ENCODE measurements around the gene CD320. TPM values are rescaled to one million over a fixed set of nuclear protein-coding genes. Genes with fewer than 3 reads are reported as not detected.

CD320 gene
- total and polyA plus RNA-seq, 10 of the 15 experiments (the other 5 are each of a cell fraction or from before 2014, with no cell fraction given), result 1.1 to 134 (median 46.5) TPM

DNA sequence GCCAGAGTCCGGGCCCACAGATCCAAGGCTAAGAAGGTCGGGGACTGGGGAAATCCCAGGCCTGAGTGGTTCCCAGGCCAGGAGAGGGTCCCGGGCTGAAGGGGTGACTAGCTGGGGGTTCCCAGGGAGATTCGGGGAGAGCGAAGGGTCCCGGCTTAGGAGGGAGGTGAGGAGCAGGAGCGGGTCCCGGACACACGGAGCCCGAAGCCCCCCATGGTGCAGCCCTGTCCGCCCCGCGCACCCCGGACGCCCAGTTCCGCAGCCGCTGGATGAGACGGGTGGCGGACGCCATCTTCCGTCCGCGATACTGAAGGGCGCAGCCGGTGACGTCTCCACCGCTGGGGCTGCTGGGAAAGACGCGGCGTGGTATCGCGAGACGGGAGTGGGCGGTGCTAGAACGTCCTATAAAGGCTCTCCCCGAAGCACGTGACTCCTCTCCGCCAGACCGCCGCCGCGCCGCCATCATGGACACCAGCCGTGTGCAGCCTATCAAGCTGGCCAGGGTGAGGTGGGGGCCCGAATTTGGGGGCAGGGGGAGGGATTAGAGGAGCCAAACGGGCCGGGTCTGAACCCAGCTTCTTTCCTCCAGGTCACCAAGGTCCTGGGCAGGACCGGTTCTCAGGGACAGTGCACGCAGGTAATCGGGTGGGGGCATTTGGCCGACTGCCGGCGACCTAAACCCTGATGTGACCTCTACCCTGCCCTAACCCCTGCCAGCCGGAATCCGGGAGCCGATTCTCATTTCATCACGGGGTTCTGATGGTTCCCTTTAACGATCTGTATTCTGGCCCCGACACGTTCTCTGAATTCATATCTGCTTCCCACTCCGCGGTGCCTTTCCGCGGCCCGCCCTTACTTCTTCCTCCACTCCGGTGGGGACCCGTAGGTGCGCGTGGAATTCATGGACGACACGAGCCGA, 13.2 kb upstream of the CD320 start, which contains the start of the genes NDUFA7 and RPS28 (continued):
- TF ChIP-seq YBX1 (IDR thresholded peaks at IDR 0.05) (no peak), BMI1 (IDR thresholded peaks at IDR 0.05; ENCODE audit: borderline replicate concordance) (no peak), ESRRA (IDR thresholded peaks at IDR 0.05; ENCODE audit: low read length) (0 out of 2 replicates have a peak, but pooled peaks have one; percentile 50), SP1 (IDR thresholded peaks at IDR 0.05; ENCODE audit: low read depth, low read length) (peak; percentile 80), SREBF1 (IDR thresholded peaks at IDR 0.05; ENCODE audit: low read length) (no peak), ATF7 (IDR thresholded peaks at IDR 0.05; ENCODE audit: low read depth) (peak; percentile 85), FOS (IDR thresholded peaks at IDR 0.05; ENCODE audit: borderline replicate concordance, extremely low read depth, insufficient read length) (no peak), BCL11A (IDR thresholded peaks at IDR 0.05; ENCODE audit: low read depth, low read length) (no peak), BHLHE40 (IDR thresholded peaks at IDR 0.05; ENCODE audit: borderline replicate concordance in 1 of 2, low read depth in 2 of 2, low read length in 1 of 2) (peak; percentile 93 to 98), RELA (IDR thresholded peaks at IDR 0.05; ENCODE audit: borderline replicate concordance, partially characterized antibody) (peak; percentile 85), HCFC1 (IDR thresholded peaks at IDR 0.05; ENCODE audit: low read length) (peak; percentile 81), KAT2A (conservative IDR thresholded peaks at IDR 0.05; ENCODE audit: control insufficient read depth, low read depth, low read length) (no peak), MEF2B (IDR thresholded peaks at IDR 0.05; ENCODE audit: partially characterized antibody, poor library complexity, severe bottlenecking) (peak; percentile 41), SRF (IDR thresholded peaks at IDR 0.05; ENCODE audit: low read depth in 2 of 2, low read length in 2 of 2) (peak in 1 of 2 experiments; percentile 67; a peak in 1 of 4 replicates)
- TF ChIP-seq, protein P1, sequence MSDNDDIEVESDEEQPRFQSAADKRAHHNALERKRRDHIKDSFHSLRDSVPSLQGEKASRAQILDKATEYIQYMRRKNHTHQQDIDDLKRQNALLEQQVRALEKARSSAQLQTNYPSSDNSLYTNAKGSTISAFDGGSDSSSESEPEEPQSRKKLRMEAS (IDR thresholded peaks at IDR 0.05; ENCODE audit: low read depth, low read length), result peak; percentile 38; the same call in 1 of the 2 replicates
- TF ChIP-seq, protein P2, sequence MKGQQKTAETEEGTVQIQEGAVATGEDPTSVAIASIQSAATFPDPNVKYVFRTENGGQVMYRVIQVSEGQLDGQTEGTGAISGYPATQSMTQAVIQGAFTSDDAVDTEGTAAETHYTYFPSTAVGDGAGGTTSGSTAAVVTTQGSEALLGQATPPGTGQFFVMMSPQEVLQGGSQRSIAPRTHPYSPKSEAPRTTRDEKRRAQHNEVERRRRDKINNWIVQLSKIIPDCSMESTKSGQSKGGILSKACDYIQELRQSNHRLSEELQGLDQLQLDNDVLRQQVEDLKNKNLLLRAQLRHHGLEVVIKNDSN (IDR thresholded peaks at IDR 0.05; ENCODE audit: borderline replicate concordance, extremely low read length, insufficient read depth, low read depth, low read length), result peak; percentile 86
- TF ChIP-seq, protein P3, sequence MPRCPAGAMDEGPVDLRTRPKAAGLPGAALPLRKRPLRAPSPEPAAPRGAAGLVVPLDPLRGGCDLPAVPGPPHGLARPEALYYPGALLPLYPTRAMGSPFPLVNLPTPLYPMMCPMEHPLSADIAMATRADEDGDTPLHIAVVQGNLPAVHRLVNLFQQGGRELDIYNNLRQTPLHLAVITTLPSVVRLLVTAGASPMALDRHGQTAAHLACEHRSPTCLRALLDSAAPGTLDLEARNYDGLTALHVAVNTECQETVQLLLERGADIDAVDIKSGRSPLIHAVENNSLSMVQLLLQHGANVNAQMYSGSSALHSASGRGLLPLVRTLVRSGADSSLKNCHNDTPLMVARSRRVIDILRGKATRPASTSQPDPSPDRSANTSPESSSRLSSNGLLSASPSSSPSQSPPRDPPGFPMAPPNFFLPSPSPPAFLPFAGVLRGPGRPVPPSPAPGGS (IDR thresholded peaks at IDR 0.05; ENCODE audit: borderline replicate concordance, insufficient read depth, low read depth, low read length, poor library complexity, severe bottlenecking), result peak; percentile 19
- TF ChIP-seq, protein P4, sequence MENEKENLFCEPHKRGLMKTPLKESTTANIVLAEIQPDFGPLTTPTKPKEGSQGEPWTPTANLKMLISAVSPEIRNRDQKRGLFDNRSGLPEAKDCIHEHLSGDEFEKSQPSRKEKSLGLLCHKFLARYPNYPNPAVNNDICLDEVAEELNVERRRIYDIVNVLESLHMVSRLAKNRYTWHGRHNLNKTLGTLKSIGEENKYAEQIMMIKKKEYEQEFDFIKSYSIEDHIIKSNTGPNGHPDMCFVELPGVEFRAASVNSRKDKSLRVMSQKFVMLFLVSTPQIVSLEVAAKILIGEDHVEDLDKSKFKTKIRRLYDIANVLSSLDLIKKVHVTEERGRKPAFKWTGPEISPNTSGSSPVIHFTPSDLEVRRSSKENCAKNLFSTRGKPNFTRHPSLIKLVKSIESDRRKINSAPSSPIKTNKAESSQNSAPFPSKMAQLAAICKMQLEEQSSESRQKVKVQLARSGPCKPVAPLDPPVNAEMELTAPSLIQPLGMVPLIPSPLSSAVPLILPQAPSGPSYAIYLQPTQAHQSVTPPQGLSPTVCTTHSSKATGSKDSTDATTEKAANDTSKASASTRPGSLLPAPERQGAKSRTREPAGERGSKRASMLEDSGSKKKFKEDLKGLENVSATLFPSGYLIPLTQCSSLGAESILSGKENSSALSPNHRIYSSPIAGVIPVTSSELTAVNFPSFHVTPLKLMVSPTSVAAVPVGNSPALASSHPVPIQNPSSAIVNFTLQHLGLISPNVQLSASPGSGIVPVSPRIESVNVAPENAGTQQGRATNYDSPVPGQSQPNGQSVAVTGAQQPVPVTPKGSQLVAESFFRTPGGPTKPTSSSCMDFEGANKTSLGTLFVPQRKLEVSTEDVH (IDR thresholded peaks at IDR 0.05; ENCODE audit: low read depth, partially characterized antibody), result no peak
- TF ChIP-seq, protein P5, sequence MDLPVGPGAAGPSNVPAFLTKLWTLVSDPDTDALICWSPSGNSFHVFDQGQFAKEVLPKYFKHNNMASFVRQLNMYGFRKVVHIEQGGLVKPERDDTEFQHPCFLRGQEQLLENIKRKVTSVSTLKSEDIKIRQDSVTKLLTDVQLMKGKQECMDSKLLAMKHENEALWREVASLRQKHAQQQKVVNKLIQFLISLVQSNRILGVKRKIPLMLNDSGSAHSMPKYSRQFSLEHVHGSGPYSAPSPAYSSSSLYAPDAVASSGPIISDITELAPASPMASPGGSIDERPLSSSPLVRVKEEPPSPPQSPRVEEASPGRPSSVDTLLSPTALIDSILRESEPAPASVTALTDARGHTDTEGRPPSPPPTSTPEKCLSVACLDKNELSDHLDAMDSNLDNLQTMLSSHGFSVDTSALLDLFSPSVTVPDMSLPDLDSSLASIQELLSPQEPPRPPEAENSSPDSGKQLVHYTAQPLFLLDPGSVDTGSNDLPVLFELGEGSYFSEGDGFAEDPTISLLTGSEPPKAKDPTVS (IDR thresholded peaks at IDR 0.05; ENCODE audit: low read depth, low read length), result no peak
- TF ChIP-seq, protein P6, sequence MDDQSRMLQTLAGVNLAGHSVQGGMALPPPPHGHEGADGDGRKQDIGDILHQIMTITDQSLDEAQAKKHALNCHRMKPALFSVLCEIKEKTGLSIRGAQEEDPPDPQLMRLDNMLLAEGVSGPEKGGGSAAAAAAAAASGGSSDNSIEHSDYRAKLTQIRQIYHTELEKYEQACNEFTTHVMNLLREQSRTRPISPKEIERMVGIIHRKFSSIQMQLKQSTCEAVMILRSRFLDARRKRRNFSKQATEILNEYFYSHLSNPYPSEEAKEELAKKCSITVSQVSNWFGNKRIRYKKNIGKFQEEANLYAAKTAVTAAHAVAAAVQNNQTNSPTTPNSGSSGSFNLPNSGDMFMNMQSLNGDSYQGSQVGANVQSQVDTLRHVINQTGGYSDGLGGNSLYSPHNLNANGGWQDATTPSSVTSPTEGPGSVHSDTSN (IDR thresholded peaks at IDR 0.05; ENCODE audit: insufficient replicate concordance, low read depth, low read length), result no peak
